GM18870 (cell line): ENCODE measurements around the gene ERFL.
"Not testable (repeated sequence)": the region's sequence is repeated elsewhere in the genome, so short reads cannot be mapped to it uniquely, and the experiment has no call there.

Experiments used
- ATAC-seq: cut with Tn5 transposase; IDR thresholded peaks from one replicate; pipeline ENCODE4 v1.9.1; 2021; ENCODE audit warnings: moderate library complexity; ENCODE audit not compliant: unreplicated experiment

ERFL gene

DNA sequence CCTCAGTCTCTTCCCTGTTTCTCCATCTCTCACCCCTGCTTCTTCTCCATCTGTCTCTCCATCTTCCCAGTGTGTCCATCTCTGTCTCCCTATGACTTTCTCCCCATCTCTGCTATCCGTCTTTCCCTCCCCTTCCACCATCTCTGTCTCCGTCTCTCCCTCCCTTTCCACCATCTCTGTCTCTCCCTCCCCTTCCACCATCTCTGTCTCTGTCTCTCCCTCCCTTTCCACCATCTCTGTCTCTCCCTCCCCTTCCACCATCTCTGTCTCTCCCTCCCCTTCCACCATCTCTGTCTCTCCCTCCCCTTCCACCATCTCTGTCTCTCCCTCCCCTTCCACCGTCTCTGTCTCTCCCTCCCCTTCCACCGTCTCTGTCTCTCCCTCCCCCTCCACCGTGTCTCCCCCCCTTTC lies 13.8 kb downstream of the ERFL start:
- ATAC-seq: not testable (repeated sequence)

DNA sequence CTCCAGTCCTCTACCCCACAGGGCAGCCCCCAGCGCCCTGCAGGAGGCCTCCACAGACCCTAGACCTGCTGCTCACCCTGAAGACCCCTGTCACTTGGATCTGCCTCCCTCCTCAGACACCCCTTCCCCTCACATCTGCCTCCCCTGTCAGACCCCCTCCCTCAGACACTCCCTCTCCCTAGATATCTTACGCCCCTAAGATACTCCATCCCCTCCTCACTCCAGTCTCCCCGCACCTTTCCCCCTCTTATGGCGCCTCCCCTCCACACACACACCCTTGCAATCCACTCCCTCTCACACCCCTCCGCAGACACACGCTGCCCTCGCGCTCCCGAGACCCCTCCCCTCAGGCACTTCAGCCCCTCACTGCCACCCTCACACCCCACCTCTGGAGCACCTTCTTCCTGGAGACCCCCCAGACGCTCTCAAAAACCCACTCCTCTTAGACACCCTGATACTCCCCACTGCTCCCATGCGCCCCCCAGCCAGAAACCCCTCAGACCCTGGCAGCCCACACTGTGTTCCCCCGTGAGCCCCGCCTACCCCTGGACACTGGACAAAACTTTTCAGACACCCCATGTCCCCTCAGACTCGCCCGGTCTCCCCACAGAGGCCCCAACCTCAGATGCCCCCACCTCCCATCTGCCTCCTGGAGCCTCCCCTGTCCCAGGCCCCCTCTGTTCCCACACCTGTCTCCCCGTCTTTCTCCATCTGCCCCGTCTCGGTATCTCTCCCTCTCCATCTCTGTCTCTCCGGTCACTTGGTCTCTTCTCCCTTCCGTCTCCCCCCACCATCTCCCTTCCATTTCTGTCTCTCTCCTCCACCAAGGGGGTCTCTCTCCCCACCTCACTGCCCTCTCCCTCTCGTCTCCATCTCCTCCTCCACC lies 14.5 kb downstream of the ERFL start:
- ATAC-seq: no peak

DNA sequence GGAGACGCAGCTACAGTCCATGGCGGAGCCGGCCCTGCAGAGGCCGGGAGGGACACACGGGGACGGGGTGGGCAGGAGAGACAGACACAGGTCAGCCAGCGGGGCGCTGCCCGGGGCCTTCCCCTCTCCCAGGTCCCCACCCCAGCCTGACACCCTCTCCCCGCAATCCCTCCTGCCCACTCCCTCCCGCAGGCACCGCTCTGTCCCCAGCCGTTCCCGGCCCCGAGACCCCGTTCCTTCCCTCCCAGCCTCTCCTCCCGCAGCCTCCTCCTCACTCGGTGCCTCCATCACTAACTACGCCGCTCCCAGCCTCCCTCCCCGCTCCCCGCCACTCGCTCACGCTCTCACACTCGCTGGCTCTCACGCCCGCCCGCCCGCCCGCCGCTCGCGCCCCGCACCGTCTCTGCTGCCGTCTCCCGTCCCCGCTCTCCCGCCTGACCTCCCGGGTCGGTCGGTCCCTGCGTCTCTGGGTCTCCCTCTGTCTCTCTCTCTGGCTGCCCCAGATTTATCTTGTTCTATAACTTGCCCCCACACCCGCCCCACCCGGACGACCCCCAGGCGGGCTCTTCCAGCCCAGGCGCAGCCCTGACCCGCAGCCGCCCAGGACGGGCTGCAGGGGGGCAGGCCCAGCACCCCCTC lies 15.2 kb downstream of the ERFL start:
- ATAC-seq: no peak

DNA sequence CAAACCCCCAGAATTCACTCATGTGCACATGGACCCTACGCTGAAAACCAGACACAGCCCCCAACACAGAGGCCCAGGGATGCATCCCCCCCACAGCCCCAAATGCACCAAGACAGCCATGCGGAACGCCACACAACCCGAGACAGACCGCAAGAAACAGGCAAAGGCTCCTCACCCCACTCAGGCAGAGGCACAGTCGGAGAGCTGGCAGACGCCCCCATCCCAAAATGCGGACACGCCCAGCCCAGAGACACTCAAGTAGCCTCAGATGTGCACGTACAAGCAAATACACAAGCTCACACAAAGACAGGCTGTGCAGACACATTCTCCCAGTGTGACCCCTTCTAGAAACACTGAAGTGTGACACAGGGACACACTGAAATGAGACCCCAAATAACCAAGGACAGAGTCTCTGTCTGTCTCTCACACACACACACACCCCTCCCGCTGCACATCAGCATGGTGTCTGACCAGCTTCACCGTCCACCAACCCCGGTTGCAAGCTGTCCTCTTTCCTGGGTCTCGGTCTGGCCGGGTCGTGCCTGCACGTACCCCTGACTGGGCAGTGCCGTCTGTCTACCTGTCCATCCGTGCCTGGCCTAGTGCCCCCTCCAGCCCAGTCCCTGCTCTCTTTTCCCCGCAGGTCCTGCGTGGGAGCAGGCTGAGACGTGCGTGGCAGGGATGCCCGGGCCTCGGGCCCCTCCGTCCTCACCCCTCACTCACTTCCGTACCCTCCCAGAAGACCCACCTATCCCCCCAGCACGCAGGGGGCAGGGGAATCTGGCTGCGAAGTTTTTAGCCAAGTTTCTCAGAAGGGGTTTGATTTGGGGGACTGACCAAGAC lies 16.1 kb downstream of the ERFL start:
- ATAC-seq: no peak

DNA sequence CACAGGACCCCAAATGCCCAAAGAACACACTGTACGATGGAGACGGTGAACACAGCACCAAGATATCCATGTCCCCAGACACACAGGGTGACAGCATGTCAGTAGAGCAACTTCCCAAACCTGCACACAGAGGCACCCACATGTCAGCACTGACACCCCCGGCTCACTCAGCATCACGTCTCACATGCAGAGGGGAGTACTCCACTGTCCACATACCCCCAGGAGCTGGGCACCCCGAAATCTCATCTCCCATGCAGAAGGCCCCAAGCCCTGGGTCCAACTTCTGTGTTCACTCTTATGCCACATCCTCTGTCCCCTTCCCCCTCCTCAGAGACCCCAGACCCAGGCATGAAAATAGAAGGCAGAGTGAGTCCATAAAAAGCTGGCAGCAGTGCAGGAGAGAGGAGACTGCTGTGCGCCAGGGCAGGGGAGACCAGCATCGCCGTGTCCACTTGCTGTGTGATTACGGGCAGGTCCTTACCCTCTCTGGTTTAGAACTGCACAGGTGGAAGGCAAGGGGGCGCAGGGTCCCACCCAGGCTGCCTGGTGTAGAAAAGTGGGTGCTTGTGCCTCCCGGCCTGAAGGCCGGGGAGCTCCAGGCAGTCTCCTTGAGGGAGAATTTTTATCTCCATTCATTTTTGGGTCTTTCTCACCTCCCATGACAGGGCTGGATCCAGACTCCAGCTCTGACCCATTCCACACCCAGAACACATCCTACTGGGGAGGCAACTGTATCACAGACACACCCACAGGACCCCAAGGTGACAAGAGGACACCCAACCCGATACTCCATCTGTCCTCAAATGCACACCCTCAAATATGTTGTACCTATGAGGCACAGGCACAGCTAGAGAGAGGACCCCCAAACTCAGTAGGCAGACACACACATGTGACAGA lies 17.0 kb downstream of the ERFL start:
- ATAC-seq: no peak

DNA sequence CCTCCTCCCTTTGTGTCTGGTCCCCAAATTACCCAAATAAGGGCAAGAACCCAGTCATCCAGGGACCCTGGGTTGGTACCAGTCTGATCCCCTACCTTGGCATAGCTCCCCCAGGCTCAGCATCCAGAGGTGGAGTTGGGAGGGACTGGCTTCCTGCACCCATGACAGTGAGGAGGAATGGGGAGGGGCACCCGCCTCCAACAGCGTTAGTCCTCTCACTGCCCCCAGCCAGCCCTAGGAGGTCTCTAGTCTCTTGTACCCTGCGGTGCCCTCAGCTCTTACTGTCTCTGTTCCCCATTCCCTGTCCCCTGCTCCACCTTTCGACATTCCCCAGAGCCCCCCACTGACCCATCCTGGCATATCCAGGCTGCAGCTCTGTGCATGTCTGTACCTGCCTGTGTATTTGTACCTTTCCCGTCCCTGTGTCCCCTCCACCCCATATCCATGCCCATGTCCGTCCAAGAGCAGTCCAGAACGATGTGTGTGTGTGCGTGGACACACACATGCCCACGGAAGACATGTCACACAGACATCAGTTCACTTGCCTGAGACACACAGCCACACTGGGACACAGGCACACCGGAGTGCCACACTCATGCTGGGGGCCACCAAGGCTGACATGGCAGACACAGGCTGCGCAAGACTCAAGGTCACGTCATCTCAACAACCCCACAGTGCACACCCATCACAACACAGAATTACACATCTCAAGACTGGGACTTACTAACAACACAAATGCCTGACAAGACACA lies 17.8 kb downstream of the ERFL start:
- no peak for ATAC-seq

DNA sequence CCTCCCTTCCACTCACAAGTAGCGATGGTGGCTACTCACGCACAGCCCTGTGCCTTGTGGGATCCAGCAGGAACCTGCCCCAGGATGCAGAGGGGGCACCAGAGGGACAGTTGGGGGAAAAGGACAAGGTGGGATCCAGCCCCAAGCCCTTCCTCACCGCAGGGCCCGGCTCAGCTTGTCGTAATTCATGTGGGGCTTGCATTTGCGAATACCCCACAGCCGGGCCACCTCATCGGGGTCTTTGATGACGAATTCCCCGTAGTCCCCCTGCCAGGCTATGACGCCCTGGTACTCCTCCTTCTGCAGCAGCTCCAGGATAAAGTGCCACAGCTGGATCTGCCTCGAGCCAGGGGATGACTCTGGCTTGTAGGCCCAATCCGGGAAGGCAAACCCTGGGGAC lies 18.5 kb downstream of the ERFL start:
- ATAC-seq: no peak

DNA sequence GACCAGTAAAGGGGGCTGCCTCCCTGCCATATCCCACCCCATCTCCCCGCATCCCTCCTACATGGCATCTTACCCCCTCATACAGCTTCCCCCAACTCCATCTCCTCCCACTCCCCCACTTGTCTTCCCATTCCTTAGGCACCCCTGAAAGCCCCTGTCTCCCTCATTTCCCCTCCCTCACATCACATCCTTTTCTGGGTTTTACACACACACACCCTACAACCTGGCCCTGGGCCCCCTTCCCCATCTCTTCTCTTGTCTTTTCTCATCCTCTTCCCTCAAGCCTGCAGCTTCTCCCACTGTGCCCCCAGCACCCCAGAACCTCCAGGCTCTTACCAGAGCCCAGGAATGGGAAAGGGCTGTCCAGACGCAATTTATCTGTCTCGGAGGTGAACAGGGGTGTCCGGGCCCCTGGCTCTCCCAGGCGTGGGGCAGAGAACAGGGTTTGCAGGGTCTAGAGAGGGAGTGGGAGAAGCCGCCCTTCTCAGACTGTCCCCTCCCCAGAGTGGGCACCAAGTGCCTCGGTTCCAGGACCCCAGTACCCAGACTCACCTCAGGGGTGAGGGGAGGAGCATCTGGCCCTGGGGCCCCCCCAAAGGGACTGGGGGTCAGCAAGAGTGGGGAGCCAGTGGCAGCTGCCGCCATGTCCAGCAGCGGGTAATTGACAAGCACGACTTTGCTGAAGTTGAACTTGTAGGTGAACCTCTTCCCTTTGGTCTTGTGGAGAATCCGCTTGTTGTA lies 19.4 kb downstream of the ERFL start:
- ATAC-seq: no peak

DNA sequence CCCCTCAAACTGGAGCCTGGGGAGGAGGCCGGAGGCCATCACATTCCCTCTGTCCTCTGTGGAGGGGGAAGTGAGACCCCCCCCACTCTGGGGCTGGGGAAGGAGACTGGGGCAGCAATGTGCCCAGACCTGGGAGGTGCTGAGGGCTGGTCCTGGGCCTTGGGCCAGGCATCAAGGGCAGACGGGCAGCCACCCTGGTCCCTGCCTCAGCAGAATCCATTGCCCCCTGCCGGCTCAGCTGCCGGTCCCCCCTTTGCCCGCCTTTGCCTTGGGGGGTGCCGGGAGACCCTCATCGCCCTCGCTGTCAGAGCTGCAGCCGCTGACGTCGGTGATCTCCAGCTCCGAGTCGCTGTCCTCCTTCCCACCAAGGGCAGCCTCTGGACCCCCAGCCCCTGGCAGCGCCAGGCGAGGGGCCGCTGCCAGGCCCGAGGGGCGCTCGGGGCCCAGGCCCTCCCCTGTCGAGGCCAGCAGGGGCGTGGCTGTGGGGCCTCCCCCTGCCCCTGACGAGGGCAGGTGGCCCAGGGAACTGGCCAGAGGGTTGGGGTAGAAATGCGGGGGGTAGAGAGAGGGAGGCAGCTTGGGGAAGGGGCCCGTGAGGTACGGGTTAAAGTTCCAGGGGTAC lies 20.1 kb downstream of the ERFL start:
- ATAC-seq: no peak

DNA sequence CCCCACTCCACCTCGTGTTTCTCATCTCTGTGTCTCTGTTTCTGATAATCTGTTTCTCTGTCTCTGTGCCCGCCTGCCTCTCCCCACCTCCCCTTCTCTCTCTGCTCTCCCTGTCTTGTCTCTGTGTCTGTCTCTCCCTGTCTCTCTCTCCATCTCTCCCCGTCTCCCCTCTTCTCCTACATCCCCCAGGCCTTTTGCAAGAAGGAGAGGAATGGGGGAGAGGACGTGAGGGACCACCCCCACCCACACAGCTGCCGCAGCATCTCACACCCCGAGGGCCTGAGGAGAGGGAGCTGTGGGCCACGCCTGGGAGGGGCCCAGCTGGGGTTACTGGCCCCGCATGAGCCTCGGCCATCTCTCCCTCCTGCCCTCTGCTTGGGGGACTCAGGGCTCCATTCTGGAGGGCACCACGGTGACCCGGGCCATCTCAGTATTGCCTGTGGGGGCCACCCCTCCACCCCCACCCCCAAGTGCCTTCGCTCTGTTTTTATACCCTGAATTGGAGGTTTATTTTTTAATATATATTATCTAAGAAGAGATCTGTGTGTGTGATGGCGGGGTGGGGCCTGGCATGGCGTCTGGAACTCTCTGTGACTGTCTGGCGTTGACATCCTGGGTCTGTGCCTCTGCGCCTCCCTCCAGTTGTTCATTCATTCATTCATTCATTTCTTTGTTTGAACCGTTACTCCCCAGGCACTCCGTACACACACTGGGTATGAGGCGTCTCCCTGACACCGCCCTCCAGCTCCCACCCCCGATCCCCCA lies 21.2 kb downstream of the ERFL start:
- ATAC-seq: no peak

DNA sequence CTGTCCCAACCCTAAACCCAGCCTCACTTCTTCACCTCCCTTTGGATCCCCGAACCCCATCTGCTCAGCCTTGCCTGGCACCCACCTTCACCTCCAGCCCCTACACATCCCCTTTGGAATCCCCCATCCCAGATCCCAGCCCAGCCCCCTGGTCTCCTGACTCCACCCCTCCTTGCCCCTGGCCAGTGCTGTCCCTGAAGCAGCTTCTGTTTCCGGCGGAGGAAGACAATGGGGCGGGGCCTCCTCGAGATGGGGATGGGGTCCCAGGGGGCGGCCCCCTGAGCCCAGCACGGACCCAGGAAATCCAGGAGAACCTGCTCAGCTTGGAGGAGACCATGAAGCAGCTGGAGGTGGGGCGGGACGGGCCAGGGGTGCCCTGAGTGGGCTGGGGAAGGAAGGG lies 22.0 kb downstream of the ERFL start:
- no peak for ATAC-seq

DNA sequence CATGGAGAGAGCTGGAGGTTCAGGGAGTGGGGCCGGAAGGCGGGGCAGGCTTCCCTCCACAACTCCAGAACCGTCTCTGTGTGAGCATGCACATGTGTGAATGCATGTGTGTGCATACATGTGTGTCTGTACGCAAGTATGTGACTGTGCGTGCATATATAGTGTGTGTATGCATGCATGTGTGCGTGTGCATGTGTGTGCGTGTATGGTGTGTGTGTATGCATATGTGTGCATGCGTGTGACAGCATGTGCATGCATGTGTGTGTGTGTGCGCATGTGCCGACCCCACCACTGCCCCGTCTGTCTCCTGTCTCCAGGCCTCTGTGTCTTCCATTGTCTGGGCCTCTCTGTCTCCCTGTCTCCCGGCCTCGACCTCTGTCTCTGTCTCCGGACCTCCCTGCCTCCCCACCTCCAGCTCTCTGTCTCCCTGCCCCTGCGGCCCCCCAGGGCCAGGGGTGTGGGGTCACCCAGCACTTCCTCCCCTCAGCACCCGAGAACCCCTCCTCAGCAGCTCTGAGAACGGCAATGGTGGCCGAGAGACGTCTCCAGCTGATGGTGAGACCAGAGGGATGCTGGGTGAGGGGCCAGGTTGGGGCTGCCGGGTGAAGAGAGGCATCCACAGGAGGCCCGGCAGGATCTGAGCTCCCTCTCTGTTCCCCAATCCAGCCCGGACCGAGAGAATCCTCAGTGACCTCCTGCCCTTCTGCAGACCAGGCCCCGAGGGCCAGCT lies 22.8 kb downstream of the ERFL start:
- ATAC-seq: no peak

DNA sequence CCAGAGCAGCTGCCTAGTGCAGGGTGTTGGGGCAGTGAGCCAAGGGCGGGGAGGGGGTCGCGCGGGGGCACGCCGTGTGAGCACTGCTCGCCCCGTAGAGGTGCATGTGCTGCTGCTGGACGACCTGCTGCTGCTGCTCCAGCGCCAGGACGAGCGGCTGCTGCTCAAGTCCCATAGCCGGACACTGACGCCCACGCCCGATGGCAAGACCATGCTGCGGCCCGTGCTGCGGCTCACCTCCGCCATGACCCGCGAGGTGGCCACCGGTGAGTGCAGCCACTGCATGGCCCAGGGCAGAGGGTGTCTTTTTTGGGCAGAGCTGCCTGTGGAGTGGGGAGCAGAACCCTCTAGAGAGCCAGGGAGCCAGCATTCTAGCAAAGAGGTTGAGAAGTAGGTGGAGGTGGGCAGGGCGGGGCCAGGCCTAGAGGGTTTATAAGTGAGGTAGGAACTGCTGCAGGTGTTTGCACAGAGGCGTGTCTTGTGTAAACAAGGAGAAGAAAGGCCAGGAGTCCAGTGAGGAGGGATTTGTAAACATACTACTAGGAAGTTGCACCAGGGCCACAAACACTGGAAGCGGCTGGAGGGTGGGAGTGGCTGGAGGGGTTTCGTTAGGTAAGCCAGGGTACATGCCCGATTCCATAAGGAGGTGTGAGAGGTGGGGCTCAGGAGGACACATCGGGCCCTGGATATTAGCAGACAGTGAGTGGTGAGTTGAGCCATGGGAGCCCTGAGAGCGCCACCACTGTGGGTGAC lies 24.0 kb downstream of the ERFL start:
- ATAC-seq: no peak

DNA sequence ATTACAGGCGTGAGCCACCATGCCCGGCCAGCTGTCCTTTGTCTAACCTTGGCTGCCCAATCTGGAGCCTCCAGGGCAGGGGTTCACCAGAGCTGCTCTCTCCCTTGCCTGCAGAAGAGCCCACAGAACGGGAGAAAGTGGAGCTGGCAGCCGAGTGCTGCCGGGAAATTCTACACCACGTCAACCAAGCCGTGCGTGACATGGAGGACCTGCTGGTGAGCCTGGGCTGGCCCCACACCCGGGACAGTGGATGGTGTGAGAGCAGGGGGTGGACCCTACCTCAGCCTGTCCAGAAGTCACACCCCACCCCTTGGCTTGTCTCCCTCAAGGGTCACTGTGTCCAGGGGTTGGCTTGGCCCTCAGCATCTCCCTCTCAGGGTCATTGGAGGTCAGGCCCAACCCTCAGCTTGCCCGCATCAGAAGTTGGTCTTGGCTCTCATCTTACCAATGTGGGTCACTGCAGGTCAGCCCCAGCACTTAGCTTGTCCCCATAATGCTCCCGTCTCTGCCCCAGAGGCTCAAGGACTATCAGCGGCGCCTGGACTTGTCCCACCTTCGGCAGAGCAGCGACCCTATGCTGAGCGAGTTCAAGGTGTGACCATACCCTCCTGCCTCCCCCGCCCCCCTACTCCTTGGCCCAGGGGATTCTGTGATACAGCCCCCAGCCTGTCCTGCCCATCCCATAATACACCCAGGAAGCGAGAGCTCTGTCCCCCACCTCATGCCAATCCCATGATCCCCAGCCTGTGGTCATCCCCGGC lies 24.9 kb downstream of the ERFL start:
- no peak for ATAC-seq

DNA sequence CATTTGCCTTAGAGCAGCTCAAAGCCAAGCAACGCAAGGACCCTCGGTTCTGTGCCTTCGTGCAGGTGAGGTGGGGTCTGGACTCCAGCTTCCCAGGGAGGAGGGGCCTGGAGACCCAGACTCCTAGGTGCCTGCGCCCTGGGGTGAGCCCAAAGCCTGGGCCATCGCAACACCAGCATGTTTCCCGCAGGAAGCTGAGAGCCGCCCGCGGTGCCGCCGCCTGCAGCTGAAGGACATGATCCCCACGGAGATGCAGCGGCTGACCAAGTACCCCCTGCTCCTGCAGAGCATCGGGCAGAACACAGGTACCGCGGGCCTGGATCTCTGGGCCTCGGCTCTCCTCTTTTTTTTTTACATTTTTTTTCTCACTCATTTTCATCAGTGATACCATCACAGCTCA lies 25.7 kb downstream of the ERFL start:
- ATAC-seq: no peak
